ENCODE measurements around the gene SUN1. TPM values are rescaled to one million over a fixed set of nuclear protein-coding genes. Genes with fewer than 3 reads are reported as not detected.

SUN1 gene
- total and polyA plus RNA-seq, 2 donors (not counting 3 experiments of a cell fraction or from before 2014, with no cell fraction given), result 158 to 410 TPM

- Histone ChIP-seq H4K20me1 (replicated peaks; ENCODE audit: control insufficient read depth, extremely low read depth, insufficient read depth, low read length) (no peaks in the 10 kb centered on the region), H3K36me3 (ENCODE audit: control insufficient read depth in 2 of 2, extremely low read depth in 1 of 2, insufficient read depth in 2 of 2, low read length in 2 of 2) (peaks cover 0 to 2% of the 10 kb centered on the region in 2 experiments), H3K9me1 (replicated peaks; ENCODE audit: control insufficient read depth, extremely low read depth, insufficient read depth, low read length) (no peaks in the 10 kb centered on the region), H3K9ac (replicated peaks; ENCODE audit: extremely low read depth, insufficient read depth, low read length) (no peak overlapping the region), H2AFZ (ENCODE audit: low read depth, low read length) (no peak overlapping the region), H3K4me1 (ENCODE audit: control insufficient read depth, extremely low read depth, insufficient read depth, low read length) (no peaks in the 10 kb centered on the region), H3K27ac (ENCODE audit: insufficient read depth, low read depth, low read length) (no peak overlapping the region), H3K27me3 (ENCODE audit: control insufficient read depth in 2 of 2, insufficient read depth in 2 of 2, low read length in 2 of 2) (no peaks in the 10 kb centered on the region), H3K9me3 (replicated peaks; ENCODE audit: control insufficient read depth, insufficient read depth, low read length) (no peaks in the 10 kb centered on the region), H3K4me2 (ENCODE audit: insufficient read depth, low read length) (no peak overlapping the region), H3K79me2 (ENCODE audit: control insufficient read depth, insufficient read depth, low read length) (peaks cover 80% of the 10 kb centered on the region), H3K4me3 (replicated peaks in 1 of 3; ENCODE audit: insufficient read depth in 1 of 3, low read depth in 1 of 3, low read length in 3 of 3) (no peak overlapping the region)
- intact Hi-C loops (cut with micrococcal nuclease) (no loop called here), dilution Hi-C loops (cut with MboI; ENCODE audit: extremely low pct_ligation_motif_present, low sequenced_read_pairs) (no loop called here)
- no TSS peak for BruUV-seq (replicated peaks)
- FAIRE-seq, result no peak
- CTCF ChIA-PET, result no interaction called here
- TF ChIP-seq POLR2AphosphoS5 (IDR thresholded peaks at IDR 0.05; ENCODE audit: insufficient read depth, low read depth, low read length) (no peak), MAX (IDR thresholded peaks at IDR 0.05; ENCODE audit: insufficient read depth, insufficient read length) (no peak), JUN (IDR thresholded peaks at IDR 0.05; ENCODE audit: borderline replicate concordance, insufficient read depth, insufficient read length, low read depth) (no peak), EZH2 (IDR thresholded peaks at IDR 0.05; ENCODE audit: borderline replicate concordance, low read depth, low read length, severe bottlenecking) (no peak), MYC (IDR thresholded peaks at IDR 0.05; ENCODE audit: low read depth, low read length) (no peak), GATA2 (IDR thresholded peaks at IDR 0.05; ENCODE audit: insufficient read depth, insufficient read length, low read depth, low read length) (no peak)
- DNase-seq (ENCODE audit: low read depth, low spot score), result peak; percentile 21
- POLR2A ChIA-PET, result no interaction called here
Measured at GRCh38 chr7:823649-824048, 8.6 kb upstream of the SUN1 start.

- no peaks in the 10 kb centered on the region for H4K20me1 ChIP-seq (replicated peaks; ENCODE audit: control insufficient read depth, extremely low read depth, insufficient read depth, low read length)
- peaks cover 80% of the 10 kb centered on the region for H3K79me2 ChIP-seq (ENCODE audit: control insufficient read depth, insufficient read depth, low read length)
- no peaks in the 10 kb centered on the region for H3K4me1 ChIP-seq (ENCODE audit: control insufficient read depth, extremely low read depth, insufficient read depth, low read length)
- H3K9ac ChIP-seq (replicated peaks; ENCODE audit: extremely low read depth, insufficient read depth, low read length), result no peak overlapping the region
- POLR2A ChIA-PET, result no interaction called here
- no peak for DNase-seq (ENCODE audit: low read depth, low spot score)
- peaks cover 0 to 2% of the 10 kb centered on the region in 2 experiments for H3K36me3 ChIP-seq (ENCODE audit: control insufficient read depth in 2 of 2, extremely low read depth in 1 of 2, insufficient read depth in 2 of 2, low read length in 2 of 2)
- no peak for TF ChIP-seq POLR2AphosphoS5 (IDR thresholded peaks at IDR 0.05; ENCODE audit: insufficient read depth, low read depth, low read length)
- intact Hi-C loops (cut with micrococcal nuclease) (no loop called here), dilution Hi-C loops (cut with MboI; ENCODE audit: extremely low pct_ligation_motif_present, low sequenced_read_pairs) (no loop called here)
- no peak for FAIRE-seq
- no peaks in the 10 kb centered on the region for H3K9me1 ChIP-seq (replicated peaks; ENCODE audit: control insufficient read depth, extremely low read depth, insufficient read depth, low read length)
- CTCF ChIA-PET, result no interaction called here
- H3K9me3 ChIP-seq (replicated peaks; ENCODE audit: control insufficient read depth, insufficient read depth, low read length), result no peaks in the 10 kb centered on the region
- no peak overlapping the region for H3K27ac ChIP-seq (ENCODE audit: insufficient read depth, low read depth, low read length)
- BruUV-seq (replicated peaks), result no TSS peak
- H3K27me3 ChIP-seq (ENCODE audit: control insufficient read depth in 2 of 2, insufficient read depth in 2 of 2, low read length in 2 of 2), result no peaks in the 10 kb centered on the region
- no peak overlapping the region for H3K4me2 ChIP-seq (ENCODE audit: insufficient read depth, low read length)
- no peak overlapping the region for H2AFZ ChIP-seq (ENCODE audit: low read depth, low read length)
- H3K4me3 ChIP-seq (replicated peaks in 1 of 3; ENCODE audit: insufficient read depth in 1 of 3, low read depth in 1 of 3, low read length in 3 of 3), result no peak overlapping the region
Measured at GRCh38 chr7:824081-824480, 8.2 kb upstream of the SUN1 start.

Measured in endothelial cell of umbilical vein (primary cell).